SK-N-SH (cell line): ENCODE data around the gene FLRT3. TPM values are rescaled to one million over a fixed set of nuclear protein-coding genes. Genes with fewer than 3 reads are reported as not detected.

Source experiments
- CTCF ChIA-PET: fragments of 300-600, 350-600 bp; formaldehyde crosslinking; extraction: SDS; loops from one replicate; lab custom pipeline; 2021; lab: Yijun Ruan, JAX
- POLR2A ChIA-PET: fragments of 350-600 bp; sonication (Branson Sonifier 250); formaldehyde crosslinking; extraction: SDS; loops from one replicate; lab custom pipeline; 2020; ENCODE audit warnings: antibody characterized with exemption, inconsistent platforms; lab: Yijun Ruan, JAX
- DNase-seq: peaks from one replicate; pipeline ENCODE4 v3.0.0; 2012
- H2AFZ ChIP-seq: fragments of 200-600 bp; sonication (generic); 2 replicates; pipeline ENCODE4 v1.8.1; 2016; ENCODE audit warnings: antibody characterized with exemption, mild to moderate bottlenecking, low read depth
- H3F3A ChIP-seq: fragments of 200-600 bp; sonication (generic); replicated peaks from 2 replicates; pipeline ENCODE3; 2016; ENCODE audit warnings: antibody characterized with exemption, mild to moderate bottlenecking; ENCODE audit not compliant: insufficient read depth
- H3K27ac ChIP-seq, 2 experiments: fragments of 200-500 bp in 1 of 2; fragments of 200-600 bp in 1 of 2; sonication (Bioruptor generic) in 1 of 2; sonication (generic), shearing (Covaris generic) in 1 of 2; 2 replicates each; pipeline versions ENCODE4 v1.5.1 to v1.6.1; 2014 to 2016; ENCODE audit warnings: low read depth in 2 of 2, inconsistent platforms in 1 of 2, low read length in 1 of 2, mild to moderate bottlenecking in 1 of 2, mixed read lengths in 1 of 2
- H3K27me3 ChIP-seq: fragments of 200-600 bp; sonication (generic), shearing (Covaris generic); 2 replicates; pipeline ENCODE4 v1.6.1; 2016; ENCODE audit warnings: mixed run types; ENCODE audit not compliant: insufficient read depth
- H3K36me3 ChIP-seq, 2 experiments: fragments of 200-500 bp in 1 of 2; fragments of 200-600 bp in 1 of 2; sonication (Bioruptor generic) in 1 of 2; sonication (generic) in 1 of 2; replicated peaks in 1 of 2; 2 replicates each; pipeline versions ENCODE3 to v1.5.1; 2014 to 2016; ENCODE audit warnings: low read length in 1 of 2, mild to moderate bottlenecking in 1 of 2; ENCODE audit not compliant: insufficient read depth in 2 of 2, control insufficient read depth in 1 of 2
- H3K4me1 ChIP-seq, 2 experiments: fragments of 200-500 bp in 1 of 2; fragments of 200-600 bp in 1 of 2; sonication (Bioruptor generic) in 1 of 2; sonication (generic), shearing (Covaris generic) in 1 of 2; 2 replicates each; pipeline versions ENCODE4 v1.5.1 to v1.6.1; 2014 to 2016; ENCODE audit warnings: low read depth in 1 of 2, low read length in 1 of 2, mixed run types in 1 of 2; ENCODE audit not compliant: insufficient read depth in 2 of 2, control insufficient read depth in 1 of 2
- H3K4me2 ChIP-seq: fragments of 200-600 bp; sonication (generic), shearing (Covaris generic); 2 replicates; pipeline ENCODE4 v1.6.1; 2017; ENCODE audit warnings: mixed run types
- H3K4me3 ChIP-seq, 2 experiments: fragments of 200-500 bp in 1 of 2; fragments of 200-600 bp in 1 of 2; sonication (Bioruptor generic) in 1 of 2; sonication (generic), shearing (Covaris generic) in 1 of 2; 2 replicates each; pipeline versions ENCODE4 v1.5.1 to v1.8.1; 2014 to 2016; ENCODE audit warnings: low read depth in 2 of 2, inconsistent platforms in 1 of 2, low read length in 1 of 2, mild to moderate bottlenecking in 1 of 2, mixed read lengths in 1 of 2, moderate library complexity in 1 of 2
- H3K79me2 ChIP-seq: fragments of 200-600 bp; sonication (generic); 2 replicates; pipeline ENCODE4 v1.8.1; 2017; ENCODE audit warnings: mild to moderate bottlenecking; ENCODE audit not compliant: insufficient read depth
- H3K9ac ChIP-seq: fragments of 200-600 bp; sonication (generic); 2 replicates; pipeline ENCODE4 v1.6.1; 2017; ENCODE audit warnings: mixed run types
- H3K9me2 ChIP-seq: fragments of 200-600 bp; sonication (generic); 2 replicates; pipeline ENCODE4 v1.6.1; 2017; ENCODE audit warnings: mixed run types
- H3K9me3 ChIP-seq: fragments of 200-600 bp; sonication (generic); 2 replicates; pipeline ENCODE4 v1.6.1; 2017; ENCODE audit warnings: mixed run types, mild to moderate bottlenecking, moderate library complexity
- H4K20me1 ChIP-seq: fragments of 200-600 bp; sonication (generic); 2 replicates; pipeline ENCODE4 v1.6.1; 2017; ENCODE audit warnings: mild to moderate bottlenecking, mixed run types; ENCODE audit not compliant: insufficient read depth
- CHD2 ChIP-seq: fragments of 150-350 bp; IDR thresholded peaks from 2 replicates; pipeline ENCODE4 v1.6.1; 2018; ENCODE audit warnings: low read length; ENCODE audit not compliant: partially characterized antibody
- CTCF ChIP-seq: fragments of 200-600 bp; sonication (generic); IDR thresholded peaks from 2 replicates; pipeline ENCODE4 v1.6.1; 2017; ENCODE audit warnings: antibody characterized with exemption, mild to moderate bottlenecking, moderate library complexity
- EZH2phosphoT487 ChIP-seq: fragments of 200-600 bp; sonication (generic); IDR thresholded peaks from 2 replicates; pipeline ENCODE4 v1.6.1; 2017; ENCODE audit warnings: low read depth, mixed run types, mild to moderate bottlenecking, antibody characterized with exemption, moderate library complexity, borderline replicate concordance
- GATA2 ChIP-seq: sonication (generic); formaldehyde crosslinking; IDR thresholded peaks from 2 replicates; pipeline ENCODE4 v1.5.0; 2020; ENCODE audit warnings: mild to moderate bottlenecking, missing genetic modification reagents
- JUND ChIP-seq: IDR thresholded peaks from 2 replicates; pipeline ENCODE4 v1.4.0; 2012
- NRF1 ChIP-seq: IDR thresholded peaks from 2 replicates; pipeline ENCODE4 v1.6.1; 2012; ENCODE audit warnings: low read depth, mild to moderate bottlenecking, low read length
- PBX3 ChIP-seq: IDR thresholded peaks from 2 replicates; pipeline ENCODE4; 2012
- POLR2AphosphoS5 ChIP-seq: IDR thresholded peaks from 2 replicates; pipeline ENCODE4 v1.6.1; 2012; ENCODE audit warnings: low read depth, low read length
- RAD21 ChIP-seq: IDR thresholded peaks from 2 replicates; pipeline ENCODE4 v1.6.1; 2012; ENCODE audit warnings: mild to moderate bottlenecking, low read length
- REST ChIP-seq: IDR thresholded peaks from 2 replicates; pipeline ENCODE4 v1.6.1; 2012; ENCODE audit warnings: mild to moderate bottlenecking, low read depth, low read length, moderate library complexity
- RFX5 ChIP-seq: IDR thresholded peaks from 2 replicates; pipeline ENCODE4 v1.6.1; 2012; ENCODE audit warnings: mild to moderate bottlenecking, improper control_type of control experiment, low read length
- SIN3A ChIP-seq: IDR thresholded peaks from 2 replicates; pipeline ENCODE4 v1.6.1; 2012; ENCODE audit warnings: low read depth, mild to moderate bottlenecking, low read length, moderate library complexity, borderline replicate concordance
- TCF12 ChIP-seq: IDR thresholded peaks from 2 replicates; pipeline ENCODE4 v1.4.0; 2012
- USF1 ChIP-seq: IDR thresholded peaks from 2 replicates; pipeline ENCODE4 v1.4.0; 2012; ENCODE audit warnings: low read depth, borderline replicate concordance
- YY1 ChIP-seq: IDR thresholded peaks from 2 replicates; pipeline ENCODE4 v1.4.0; 2012; ENCODE audit warnings: low read depth, mild to moderate bottlenecking
- WGBS: methylation state at CpG from one replicate; pipeline ENCODE4 v1.1.6; 2017; ENCODE audit warnings: low lambda C conversion rate; 5-methylcytosine and 5-hydroxymethylcytosine counted together
- polyA plus RNA-seq, 3 experiments: library from polyadenylated mRNA; depleted of rRNA; stranded (reverse); fragments of >200 nt; gene quantifications; 2 replicates each; pipeline ENCODE4 v1.2.3, GENCODE V29; 2012
- TF ChIP-seq, protein P1 (sequence below): fragments of 150-350 bp; IDR thresholded peaks from 2 replicates; pipeline ENCODE4 v1.6.1; 2017; ENCODE audit warnings: antibody characterized with exemption, low read length, low read depth, borderline replicate concordance
- TF ChIP-seq, protein P2 (sequence below): IDR thresholded peaks from 2 replicates; pipeline ENCODE4 v1.4.0; 2012; ENCODE audit warnings: low read depth, borderline replicate concordance
- TF ChIP-seq, protein P3 (sequence below): IDR thresholded peaks from 2 replicates; pipeline ENCODE4 v1.4.0; 2012; ENCODE audit warnings: low read depth

The FLRT3 gene
- polyA plus RNA-seq, 1 of the 3 experiments (the other 2 are of a cell fraction): 1.8 TPM

DNA sequence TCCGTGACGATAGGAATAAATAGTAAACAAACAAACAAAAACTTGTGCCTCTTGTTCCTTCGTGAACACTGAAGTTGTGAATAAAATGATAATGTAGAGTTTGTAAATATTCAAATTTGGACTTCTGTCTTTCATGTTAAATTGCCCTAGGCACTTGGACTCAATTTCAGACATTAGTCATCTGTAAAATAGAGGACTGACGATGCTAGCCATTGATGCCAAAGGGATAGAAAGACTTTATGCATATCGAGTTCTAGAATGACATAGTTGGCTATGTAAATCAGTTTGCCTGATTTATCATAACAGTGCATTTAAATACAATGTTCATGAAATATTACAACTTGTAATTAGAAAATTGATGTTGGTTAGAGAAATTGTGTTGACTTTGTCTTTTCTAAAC is 45.9 kb upstream of the FLRT3 start:
- Histone ChIP-seq H3K9me3 (no peaks in the 10 kb centered on the region), H3K4me3 (no peak overlapping the region), H3F3A (no peaks in the 10 kb centered on the region), H3K27ac (no peak overlapping the region), H3K27me3 (no peaks in the 10 kb centered on the region), H4K20me1 (no peaks in the 10 kb centered on the region), H3K79me2 (no peaks in the 10 kb centered on the region), H3K4me2 (no peak overlapping the region), H2AFZ (no peak overlapping the region), H3K36me3 (no peaks in the 10 kb centered on the region), H3K9me2 (no peaks in the 10 kb centered on the region), H3K4me1 (no peaks in the 10 kb centered on the region), H3K9ac (no peak overlapping the region)
- WGBS: 66% methylated on average over 5 of the region's 5 CpGs
- ChIA-PET POLR2A (no interaction called here), CTCF (no interaction called here)
- TF ChIP-seq CHD2: no peak
- TF ChIP-seq YY1: no peak
- no peak for TF ChIP-seq POLR2AphosphoS5
- no peak for TF ChIP-seq JUND
- TF ChIP-seq, protein P1, sequence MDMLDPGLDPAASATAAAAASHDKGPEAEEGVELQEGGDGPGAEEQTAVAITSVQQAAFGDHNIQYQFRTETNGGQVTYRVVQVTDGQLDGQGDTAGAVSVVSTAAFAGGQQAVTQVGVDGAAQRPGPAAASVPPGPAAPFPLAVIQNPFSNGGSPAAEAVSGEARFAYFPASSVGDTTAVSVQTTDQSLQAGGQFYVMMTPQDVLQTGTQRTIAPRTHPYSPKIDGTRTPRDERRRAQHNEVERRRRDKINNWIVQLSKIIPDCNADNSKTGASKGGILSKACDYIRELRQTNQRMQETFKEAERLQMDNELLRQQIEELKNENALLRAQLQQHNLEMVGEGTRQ: no peak
- TF ChIP-seq RAD21: no peak
- no peak for TF ChIP-seq RFX5
- no peak for TF ChIP-seq USF1
- no peak for DNase-seq

GRCh38 chr20:14378326-14378725 is 40.9 kb upstream of the FLRT3 start:
- Histone ChIP-seq H3F3A (no peaks in the 10 kb centered on the region), H3K9me3 (no peaks in the 10 kb centered on the region), H3K79me2 (no peaks in the 10 kb centered on the region), H3K9me2 (no peaks in the 10 kb centered on the region), H3K27ac (no peak overlapping the region), H2AFZ (no peak overlapping the region), H3K27me3 (no peaks in the 10 kb centered on the region), H3K4me3 (no peak overlapping the region), H3K36me3 (no peaks in the 10 kb centered on the region), H3K4me1 (no peaks in the 10 kb centered on the region), H4K20me1 (no peaks in the 10 kb centered on the region), H3K9ac (no peak overlapping the region), H3K4me2 (no peak overlapping the region)
- ChIA-PET CTCF (interaction anchor here (1.2 kb wide), 1 partner anchor 14 kb away, joined by 4 read pairs; no protein-coding TSS in a partner anchor), POLR2A (no interaction called here)
- no peak for DNase-seq
- no peak for TF ChIP-seq NRF1
- TF ChIP-seq GATA2 (CRISPR knock-in tag): no peak
- TF ChIP-seq CHD2: no peak
- no peak for TF ChIP-seq PBX3
- TF ChIP-seq, protein P2, sequence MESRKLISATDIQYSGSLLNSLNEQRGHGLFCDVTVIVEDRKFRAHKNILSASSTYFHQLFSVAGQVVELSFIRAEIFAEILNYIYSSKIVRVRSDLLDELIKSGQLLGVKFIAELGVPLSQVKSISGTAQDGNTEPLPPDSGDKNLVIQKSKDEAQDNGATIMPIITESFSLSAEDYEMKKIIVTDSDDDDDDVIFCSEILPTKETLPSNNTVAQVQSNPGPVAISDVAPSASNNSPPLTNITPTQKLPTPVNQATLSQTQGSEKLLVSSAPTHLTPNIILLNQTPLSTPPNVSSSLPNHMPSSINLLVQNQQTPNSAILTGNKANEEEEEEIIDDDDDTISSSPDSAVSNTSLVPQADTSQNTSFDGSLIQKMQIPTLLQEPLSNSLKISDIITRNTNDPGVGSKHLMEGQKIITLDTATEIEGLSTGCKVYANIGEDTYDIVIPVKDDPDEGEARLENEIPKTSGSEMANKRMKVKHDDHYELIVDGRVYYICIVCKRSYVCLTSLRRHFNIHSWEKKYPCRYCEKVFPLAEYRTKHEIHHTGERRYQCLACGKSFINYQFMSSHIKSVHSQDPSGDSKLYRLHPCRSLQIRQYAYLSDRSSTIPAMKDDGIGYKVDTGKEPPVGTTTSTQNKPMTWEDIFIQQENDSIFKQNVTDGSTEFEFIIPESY: no peak
- TF ChIP-seq EZH2phosphoT487: no peak
- TF ChIP-seq TCF12: no peak
- TF ChIP-seq REST: no peak
- TF ChIP-seq, protein P3, sequence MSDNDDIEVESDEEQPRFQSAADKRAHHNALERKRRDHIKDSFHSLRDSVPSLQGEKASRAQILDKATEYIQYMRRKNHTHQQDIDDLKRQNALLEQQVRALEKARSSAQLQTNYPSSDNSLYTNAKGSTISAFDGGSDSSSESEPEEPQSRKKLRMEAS: no peak
- TF ChIP-seq SIN3A: no peak
- no peak for TF ChIP-seq CTCF
- no peak for TF ChIP-seq POLR2AphosphoS5
